Osteoblast (primary cell): ENCODE measurements around the gene C16orf78. TPM values are rescaled to one million over a fixed set of nuclear protein-coding genes. Genes with fewer than 3 reads are reported as not detected.

ENCODE experiments used
- DNase-seq: peaks from one replicate; pipeline ENCODE4 v3.0.0; 2011; ENCODE audit warnings: low spot score, mixed read lengths; ENCODE audit not compliant: insufficient read length; ENCODE audit errors: missing footprints
- H2AFZ ChIP-seq: 2 replicates; pipeline ENCODE4 v1.6.0; 2011; ENCODE audit warnings: mild to moderate bottlenecking, low read length
- H3K27ac ChIP-seq: 2 replicates; pipeline ENCODE4 v1.5.1; 2011; ENCODE audit warnings: mild to moderate bottlenecking, low read depth, low read length, moderate library complexity
- H3K27me3 ChIP-seq: 2 replicates; pipeline ENCODE4 v1.6.0; 2012; ENCODE audit warnings: mild to moderate bottlenecking, control low read depth, inconsistent platforms, low read length, moderate library complexity; ENCODE audit not compliant: insufficient read depth
- H3K36me3 ChIP-seq: 2 replicates; pipeline ENCODE4 v1.5.1; 2011; ENCODE audit warnings: mild to moderate bottlenecking, low read length, control low read depth, moderate library complexity; ENCODE audit not compliant: insufficient read depth
- H3K4me1 ChIP-seq: 2 replicates; pipeline ENCODE4 v1.5.1; 2011; ENCODE audit warnings: mild to moderate bottlenecking, low read length, control low read depth, moderate library complexity; ENCODE audit not compliant: insufficient read depth
- H3K4me2 ChIP-seq: 2 replicates; pipeline ENCODE4 v1.6.0; 2011; ENCODE audit warnings: mild to moderate bottlenecking, low read length; ENCODE audit not compliant: insufficient read depth
- H3K4me3 ChIP-seq: fragments of 200-600 bp; sonication (generic); 3 replicates; pipeline ENCODE4 v1.5.1; 2012; ENCODE audit warnings: mild to moderate bottlenecking, low read length, inconsistent platforms; ENCODE audit not compliant: insufficient read depth
- H3K79me2 ChIP-seq: 2 replicates; pipeline ENCODE4 v1.6.0; 2012; ENCODE audit warnings: mild to moderate bottlenecking, low read length, control low read depth, inconsistent platforms; ENCODE audit not compliant: insufficient read depth
- H3K9me3 ChIP-seq: 2 replicates; pipeline ENCODE4 v1.5.1; 2011; ENCODE audit warnings: low read depth, low read length, control low read depth
- H4K20me1 ChIP-seq: 2 replicates; pipeline ENCODE4 v1.6.0; 2012; ENCODE audit warnings: mild to moderate bottlenecking, low read length, control low read depth; ENCODE audit not compliant: insufficient read depth
- total RNA-seq: library from RNA; depleted of rRNA; stranded (reverse); fragments of >200 nt; gene quantifications from 2 replicates; pipeline ENCODE4 v1.2.3, GENCODE V29; 2012
- TF ChIP-seq, protein P1 (sequence below): IDR thresholded peaks from 2 replicates; pipeline ENCODE4 v1.5.1; 2011; ENCODE audit warnings: mild to moderate bottlenecking, low read depth, low read length, moderate library complexity; ENCODE audit errors: extremely low read depth

Gene C16orf78
- total RNA-seq, 1 donor: not detected

DNA sequence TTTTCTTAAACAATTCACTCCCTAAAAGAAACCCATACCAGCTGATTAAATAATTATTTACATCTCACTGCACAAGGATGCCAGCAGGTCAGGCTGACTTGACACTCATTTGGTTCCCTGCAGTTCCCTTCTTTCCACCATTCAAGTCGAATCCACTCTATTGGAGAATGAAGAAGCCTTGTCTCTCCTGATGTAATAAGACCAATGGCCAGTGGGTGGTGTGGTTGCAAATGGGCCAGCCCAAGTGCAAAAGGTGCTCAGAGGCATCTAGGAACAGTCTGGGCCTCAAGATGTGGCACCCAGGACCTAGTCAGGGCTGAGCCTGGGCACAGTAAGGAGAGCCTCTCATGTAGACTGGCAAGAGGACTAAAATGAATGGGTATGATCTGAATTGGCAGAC, 9.3 kb downstream of the C16orf78 start:
- H3K27ac ChIP-seq: no peak overlapping the region
- TF ChIP-seq, protein P1, sequence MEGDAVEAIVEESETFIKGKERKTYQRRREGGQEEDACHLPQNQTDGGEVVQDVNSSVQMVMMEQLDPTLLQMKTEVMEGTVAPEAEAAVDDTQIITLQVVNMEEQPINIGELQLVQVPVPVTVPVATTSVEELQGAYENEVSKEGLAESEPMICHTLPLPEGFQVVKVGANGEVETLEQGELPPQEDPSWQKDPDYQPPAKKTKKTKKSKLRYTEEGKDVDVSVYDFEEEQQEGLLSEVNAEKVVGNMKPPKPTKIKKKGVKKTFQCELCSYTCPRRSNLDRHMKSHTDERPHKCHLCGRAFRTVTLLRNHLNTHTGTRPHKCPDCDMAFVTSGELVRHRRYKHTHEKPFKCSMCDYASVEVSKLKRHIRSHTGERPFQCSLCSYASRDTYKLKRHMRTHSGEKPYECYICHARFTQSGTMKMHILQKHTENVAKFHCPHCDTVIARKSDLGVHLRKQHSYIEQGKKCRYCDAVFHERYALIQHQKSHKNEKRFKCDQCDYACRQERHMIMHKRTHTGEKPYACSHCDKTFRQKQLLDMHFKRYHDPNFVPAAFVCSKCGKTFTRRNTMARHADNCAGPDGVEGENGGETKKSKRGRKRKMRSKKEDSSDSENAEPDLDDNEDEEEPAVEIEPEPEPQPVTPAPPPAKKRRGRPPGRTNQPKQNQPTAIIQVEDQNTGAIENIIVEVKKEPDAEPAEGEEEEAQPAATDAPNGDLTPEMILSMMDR: no peak
- no peaks in the 10 kb centered on the region for H3K9me3 ChIP-seq
- no peak for DNase-seq
- H3K4me3 ChIP-seq: no peak overlapping the region
- no peak overlapping the region for H3K4me2 ChIP-seq
- H3K4me1 ChIP-seq: no peaks in the 10 kb centered on the region
- no peaks in the 10 kb centered on the region for H3K27me3 ChIP-seq
- H3K79me2 ChIP-seq: no peaks in the 10 kb centered on the region
- no peaks in the 10 kb centered on the region for H4K20me1 ChIP-seq
- no peak overlapping the region for H2AFZ ChIP-seq
- H3K36me3 ChIP-seq: no peaks in the 10 kb centered on the region

DNA sequence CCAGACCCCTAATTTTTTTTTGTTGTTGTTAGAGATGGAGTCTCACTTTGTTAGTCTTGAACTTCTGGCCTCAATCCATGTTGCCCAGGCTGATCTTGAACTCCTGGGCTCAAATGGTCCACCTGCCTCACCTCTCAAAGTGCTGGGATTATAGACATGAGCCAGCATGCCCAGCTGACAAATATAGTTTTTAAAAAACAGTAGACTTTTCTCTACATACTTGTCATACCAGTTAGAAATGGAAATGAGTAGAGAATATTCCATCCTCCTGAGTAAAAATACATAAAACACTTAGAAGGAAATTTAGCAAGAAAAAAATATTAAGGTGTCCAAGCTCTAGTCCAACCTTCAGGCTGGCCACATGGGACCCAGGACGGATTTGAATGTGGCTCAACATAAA, 21.4 kb downstream of the C16orf78 start:
- H3K4me1 ChIP-seq: no peaks in the 10 kb centered on the region
- H3K27me3 ChIP-seq: no peaks in the 10 kb centered on the region
- no peaks in the 10 kb centered on the region for H3K79me2 ChIP-seq
- H3K36me3 ChIP-seq: no peaks in the 10 kb centered on the region
- no peaks in the 10 kb centered on the region for H3K9me3 ChIP-seq
- TF ChIP-seq, protein P1: no peak
- no peak overlapping the region for H3K4me2 ChIP-seq
- H3K27ac ChIP-seq: no peak overlapping the region
- H3K4me3 ChIP-seq: no peak overlapping the region
- no peak for DNase-seq
- no peaks in the 10 kb centered on the region for H4K20me1 ChIP-seq
- H2AFZ ChIP-seq: no peak overlapping the region

DNA sequence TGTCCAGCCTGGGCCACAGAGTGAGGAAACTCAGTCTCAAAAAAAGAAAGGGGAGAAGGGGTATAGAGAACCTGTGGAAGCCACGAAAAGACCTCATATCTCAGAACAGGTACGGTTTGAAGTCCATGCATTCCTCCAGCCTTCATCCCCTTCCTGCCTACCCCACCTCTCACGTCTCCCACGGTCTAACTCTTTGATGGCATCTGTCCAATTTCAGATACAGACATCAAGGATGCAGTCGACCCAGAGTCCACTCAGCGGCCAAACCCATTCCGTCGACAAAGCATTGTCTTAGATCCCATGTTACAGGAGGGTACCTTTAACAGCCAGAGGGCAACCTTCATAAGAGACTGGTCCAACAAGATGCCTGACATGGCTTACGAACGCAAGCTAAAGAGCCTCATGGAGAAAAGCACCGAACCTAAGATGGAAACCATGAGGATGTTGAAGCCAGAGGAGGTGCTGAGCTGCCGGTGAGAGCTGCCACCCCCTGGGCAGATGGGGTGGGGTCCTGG, 22.7 kb downstream of the C16orf78 start:
- no peaks in the 10 kb centered on the region for H3K79me2 ChIP-seq
- no peak overlapping the region for H2AFZ ChIP-seq
- H3K27ac ChIP-seq: no peak overlapping the region
- no peaks in the 10 kb centered on the region for H3K36me3 ChIP-seq
- H4K20me1 ChIP-seq: no peaks in the 10 kb centered on the region
- DNase-seq: no peak
- H3K4me3 ChIP-seq: no peak overlapping the region
- H3K4me2 ChIP-seq: no peak overlapping the region
- no peaks in the 10 kb centered on the region for H3K9me3 ChIP-seq
- H3K4me1 ChIP-seq: no peaks in the 10 kb centered on the region
- TF ChIP-seq, protein P1: no peak
- H3K27me3 ChIP-seq: no peaks in the 10 kb centered on the region

DNA sequence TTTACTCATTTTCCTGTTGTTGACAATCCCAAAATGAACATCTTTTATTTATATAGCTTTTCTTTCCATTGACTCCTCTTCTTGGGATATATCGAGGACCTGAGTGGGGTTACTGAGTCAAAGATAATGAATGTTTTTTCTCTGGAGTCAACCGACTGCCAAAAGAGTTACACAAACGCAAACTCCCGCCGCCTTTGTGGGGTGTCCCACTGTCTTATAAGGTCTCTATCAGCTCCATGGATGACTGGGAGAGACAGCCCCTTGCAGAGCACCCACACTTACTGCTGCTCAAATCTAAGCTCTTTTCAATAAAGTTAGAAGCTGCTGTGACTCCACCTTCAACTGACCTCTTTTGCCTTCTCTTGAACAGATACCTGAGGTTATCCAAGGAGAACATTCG, 25.2 kb downstream of the C16orf78 start:
- Histone ChIP-seq H2AFZ (no peak overlapping the region), H3K9me3 (no peaks in the 10 kb centered on the region), H3K4me1 (no peaks in the 10 kb centered on the region), H3K27ac (no peak overlapping the region), H3K4me2 (no peak overlapping the region), H4K20me1 (no peaks in the 10 kb centered on the region), H3K4me3 (no peak overlapping the region), H3K79me2 (no peaks in the 10 kb centered on the region), H3K27me3 (no peaks in the 10 kb centered on the region), H3K36me3 (no peaks in the 10 kb centered on the region)
- no peak for DNase-seq
- TF ChIP-seq, protein P1: no peak
